Breast epithelium (tissue), 3 donors: ENCODE measurements around the gene PRDX4.

Experiments
- CTCF ChIP-seq, 3 donors: fragments of 450-650 bp; IDR thresholded peaks; one replicate each; pipeline ENCODE4 v1.5.1; 2016 to 2017; ENCODE audit warnings: antibody characterized with exemption in 3 of 3, mild to moderate bottlenecking in 3 of 3, moderate library complexity in 3 of 3
- POLR2A ChIP-seq: fragments of 450-650 bp; IDR thresholded peaks from one replicate; pipeline ENCODE4 v1.6.1; 2016; ENCODE audit warnings: antibody characterized with exemption, mild to moderate bottlenecking, moderate library complexity

DNA sequence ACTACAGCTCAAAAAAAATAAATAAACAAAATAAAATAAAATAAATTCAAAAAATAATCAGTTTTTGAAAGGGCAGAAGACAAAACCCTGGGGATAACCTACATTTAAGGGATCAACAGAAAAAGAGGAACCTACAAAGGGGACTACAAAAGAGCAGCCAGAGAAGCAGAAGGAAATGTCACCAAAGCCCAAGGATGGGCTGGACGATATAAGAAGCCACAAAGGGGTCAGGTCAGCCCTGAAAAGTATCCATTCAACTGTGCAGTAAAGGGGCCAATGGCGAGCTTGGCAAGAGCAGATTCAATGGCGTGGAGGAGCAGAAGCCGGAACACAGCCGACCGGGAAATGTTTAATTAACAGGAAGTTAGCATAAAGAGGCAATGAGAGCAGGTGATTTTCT is 58.9 kb downstream of the PRDX4 start:
- TF ChIP-seq CTCF (IDR thresholded peaks at IDR 0.05) (no peak), POLR2A (no peak)
